ENCODE data around the gene ZNF462.

GRCh38 chr9:106964822-106965525, 102.0 kb downstream of the ZNF462 start:
- TF ChIP-seq GABPA (IDR thresholded peaks at IDR 0.05 in 1 of 2, conservative IDR thresholded peaks at IDR 0.05 in 1 of 2) (no peak), CTCF (IDR thresholded peaks at IDR 0.05; ENCODE audit: low read depth, low read length, missing input control) (no peak), ZBTB33 (IDR thresholded peaks at IDR 0.05) (no peak), TAF1 (conservative IDR thresholded peaks at IDR 0.05) (no peak), RAD21 (IDR thresholded peaks at IDR 0.05) (no peak), ATF3 (IDR thresholded peaks at IDR 0.05) (no peak)

Data from liver (tissue), 3 donors.